ENCODE results near the gene GLDC.

GRCh38 chr9:6632516-6633183 lies 12.9 kb downstream of the GLDC start:
- TF ChIP-seq POLR2A (IDR thresholded peaks at IDR 0.05; ENCODE audit: extremely low read depth, insufficient read length) (no peak), CTCF (IDR thresholded peaks at IDR 0.05; ENCODE audit: low read depth, low read length) (no peak), MAX (IDR thresholded peaks at IDR 0.05; ENCODE audit: low read depth, low read length) (no peak), MYC (IDR thresholded peaks at IDR 0.05; ENCODE audit: low read depth, low read length) (no peak)
